WTC11 (cell line): ENCODE results near the gene AQP2. TPM values are rescaled to one million over a fixed set of nuclear protein-coding genes. Genes with fewer than 3 reads are reported as not detected.

Experiments used
- ATAC-seq: fragments of 200-7000 bp; cut with Tn5 transposase; 2 replicates; pipeline ENCODE4 v1.10.0; 2021; ENCODE audit warnings: mild to moderate bottlenecking, moderate library complexity
- CTCF ChIA-PET: fragments of 300-600 bp; sonication (Branson Sonifier 250); formaldehyde crosslinking; loops from one replicate; lab custom pipeline; 2021; ENCODE audit warnings: antibody characterized with exemption; lab: Charles Lee
- POLR2A ChIA-PET: fragments of 350-600 bp; sonication (Branson Sonifier 250); formaldehyde crosslinking; loops from one replicate; lab custom pipeline; 2021; ENCODE audit warnings: antibody characterized with exemption; lab: Charles Lee
- DNase-seq: peaks from one replicate; pipeline ENCODE4 v3.0.0; 2021; ENCODE audit warnings: low spot score
- H3K27ac Mint-ChIP-seq: 2 replicates; pipeline ENCODE4 v1.8.0; 2021; ENCODE audit warnings: mixed read lengths
- H3K27me3 Mint-ChIP-seq: 2 replicates; pipeline ENCODE4 v1.8.0; 2021; ENCODE audit warnings: low read depth, mild to moderate bottlenecking, moderate library complexity, mixed read lengths
- H3K36me3 Mint-ChIP-seq: 2 replicates; pipeline ENCODE4 v1.8.0; 2021; ENCODE audit warnings: mixed read lengths
- H3K4me1 Mint-ChIP-seq: 2 replicates; pipeline ENCODE4 v1.8.0; 2022; ENCODE audit warnings: mixed read lengths
- H3K4me3 Mint-ChIP-seq: 2 replicates; pipeline ENCODE4 v1.8.0; 2021; ENCODE audit warnings: mild to moderate bottlenecking, moderate library complexity, mixed read lengths
- H3K9me3 Mint-ChIP-seq: 2 replicates; pipeline ENCODE4 v1.8.0; 2021; ENCODE audit warnings: mixed read lengths
- CREB1 ChIP-seq: sonication (generic); formaldehyde crosslinking; IDR thresholded peaks from 2 replicates; pipeline ENCODE4 v1.8.0; 2023; ENCODE audit warnings: mild to moderate bottlenecking, missing genetic modification reagents
- CREM ChIP-seq: sonication (generic); formaldehyde crosslinking; IDR thresholded peaks from 2 replicates; pipeline ENCODE4 v1.8.1; 2022; ENCODE audit warnings: mild to moderate bottlenecking, missing genetic modification reagents, moderate library complexity
- KAT7 ChIP-seq: sonication (generic); formaldehyde crosslinking; IDR thresholded peaks from 2 replicates; pipeline ENCODE4 v1.8.1; 2023; ENCODE audit warnings: missing genetic modification reagents, mild to moderate bottlenecking, borderline replicate concordance
- MAX ChIP-seq: sonication (generic); formaldehyde crosslinking; IDR thresholded peaks from 2 replicates; pipeline ENCODE4 v1.8.0; 2022; ENCODE audit warnings: mild to moderate bottlenecking, missing genetic modification reagents
- MLX ChIP-seq: sonication (generic); formaldehyde crosslinking; IDR thresholded peaks from 2 replicates; pipeline ENCODE4 v1.8.1; 2023; ENCODE audit warnings: mild to moderate bottlenecking, missing genetic modification reagents, moderate library complexity
- NFE2L1 ChIP-seq: sonication (generic); formaldehyde crosslinking; IDR thresholded peaks from 2 replicates; pipeline ENCODE4 v1.8.1; 2023; ENCODE audit warnings: missing genetic modification reagents
- PRDM15 ChIP-seq: sonication (generic); formaldehyde crosslinking; IDR thresholded peaks from 2 replicates; pipeline ENCODE4 v1.8.0; 2022; ENCODE audit warnings: missing genetic modification reagents
- RELA ChIP-seq: sonication (generic); formaldehyde crosslinking; IDR thresholded peaks from 2 replicates; pipeline ENCODE4 v1.8.1; 2022; ENCODE audit warnings: missing genetic modification reagents, mild to moderate bottlenecking, borderline replicate concordance
- RORB ChIP-seq: fragments of 250-450 bp; sonication (Bioruptor Pico); IDR thresholded peaks from 2 replicates; pipeline ENCODE4 v1.9.0; 2021; ENCODE audit warnings: mild to moderate bottlenecking
- SMAD4 ChIP-seq: sonication (generic); formaldehyde crosslinking; IDR thresholded peaks from 2 replicates; pipeline ENCODE4 v1.8.0; 2022; ENCODE audit warnings: mild to moderate bottlenecking, missing genetic modification reagents
- SOX15 ChIP-seq: fragments of 250-450 bp; sonication (Bioruptor Pico); IDR thresholded peaks from 2 replicates; pipeline ENCODE4 v1.9.0; 2021; ENCODE audit warnings: mild to moderate bottlenecking
- TP53 ChIP-seq: sonication (generic); formaldehyde crosslinking; IDR thresholded peaks from 2 replicates; pipeline ENCODE4 v1.8.1; 2023; ENCODE audit warnings: mild to moderate bottlenecking, missing genetic modification reagents
- ZBTB21 ChIP-seq: sonication (generic); formaldehyde crosslinking; IDR thresholded peaks from 2 replicates; pipeline ENCODE4 v1.8.1; 2023; ENCODE audit warnings: mild to moderate bottlenecking, missing genetic modification reagents, borderline replicate concordance
- ZBTB43 ChIP-seq: sonication (generic); formaldehyde crosslinking; IDR thresholded peaks from 2 replicates; pipeline ENCODE4 v1.8.1; 2023; ENCODE audit warnings: mild to moderate bottlenecking, missing genetic modification reagents
- ZMAT4 ChIP-seq: fragments of 250-450 bp; sonication (Bioruptor Pico); IDR thresholded peaks from 2 replicates; pipeline ENCODE4 v1.9.0; 2021; ENCODE audit warnings: mild to moderate bottlenecking
- ZNF671 ChIP-seq: fragments of 250-450 bp; sonication (Bioruptor Pico); IDR thresholded peaks from 2 replicates; pipeline ENCODE4 v1.8.0; 2021; ENCODE audit warnings: mild to moderate bottlenecking
- ZSCAN18 ChIP-seq: fragments of 250-450 bp; sonication (Bioruptor Pico); IDR thresholded peaks from 2 replicates; pipeline ENCODE4 v2.1.2; 2022; ENCODE audit warnings: mild to moderate bottlenecking, moderate library complexity
- total RNA-seq: library from RNA; stranded (reverse); gene quantifications from 3 replicates; pipeline ENCODE4 v1.2.3, GENCODE V29; 2021

Gene AQP2
- total RNA-seq, 1 experiment from 2014 or later = not detected

- no peak for DNase-seq
- H3K27me3 Mint-ChIP-seq = no peaks in the 10 kb centered on the region
- CTCF ChIA-PET = interaction anchor here (0.5 to 8.2 kb wide), 15 partner anchors 8 to 108 kb away, joined by 3 to 120 read pairs (median 3); no protein-coding TSS in a partner anchor
- TF ChIP-seq PRDM15 (peak; percentile 81), RORB (CRISPR knock-in tag) (no peak), ZBTB43 (CRISPR knock-in tag) (no peak)
- TF ChIP-seq, all 79 proteins: peak for 1
- ATAC-seq = peak; percentile 5; the same call in 1 of the 2 replicates
- no peak overlapping the region for H3K4me3 Mint-ChIP-seq
- no peaks in the 10 kb centered on the region for H3K36me3 Mint-ChIP-seq
- POLR2A ChIA-PET = no interaction called here
- H3K4me1 Mint-ChIP-seq = peaks cover 18% of the 10 kb centered on the region
- no peak overlapping the region for H3K27ac Mint-ChIP-seq
- H3K9me3 Mint-ChIP-seq = no peaks in the 10 kb centered on the region
Observed at GRCh38 chr12:49974677-49975317, 24.3 kb downstream of the AQP2 start.

- no peak overlapping the region for H3K27ac Mint-ChIP-seq
- DNase-seq (no peak), ATAC-seq (peak; percentile 50)
- H3K4me3 Mint-ChIP-seq = no peak overlapping the region
- H3K9me3 Mint-ChIP-seq = no peaks in the 10 kb centered on the region
- POLR2A ChIA-PET = no interaction called here
- no peaks in the 10 kb centered on the region for H3K36me3 Mint-ChIP-seq
- TF ChIP-seq CREM (CRISPR knock-in tag) = no peak
- TF ChIP-seq CREB1 (CRISPR knock-in tag) = no peak
- no peak for TF ChIP-seq ZSCAN18
- no peak for TF ChIP-seq ZMAT4
- TF ChIP-seq TP53 = no peak
- no peak for TF ChIP-seq NFE2L1 (CRISPR knock-in tag)
- no peak for TF ChIP-seq MLX (CRISPR knock-in tag)
- TF ChIP-seq RELA (CRISPR knock-in tag) = no peak
- TF ChIP-seq ZBTB21 (CRISPR knock-in tag) = no peak
- no peaks in the 10 kb centered on the region for H3K27me3 Mint-ChIP-seq
- peaks cover 19% of the 10 kb centered on the region for H3K4me1 Mint-ChIP-seq
- CTCF ChIA-PET = interaction anchor here (0.7 to 8.2 kb wide), 9 partner anchors 8 to 108 kb away, joined by 3 to 120 read pairs (median 4); no protein-coding TSS in a partner anchor
Observed at GRCh38 chr12:49975318-49975761, 24.8 kb downstream of the AQP2 start.

GRCh38 chr12:49976557-49976956 is 26.0 kb downstream of the AQP2 start:
- Mint-ChIP-seq H3K9me3 (no peaks in the 10 kb centered on the region), H3K27ac (no peak overlapping the region)
- POLR2A ChIA-PET = no interaction called here
- ATAC-seq (no peak), DNase-seq (no peak)
- CTCF ChIA-PET = interaction anchor here (1.0 to 8.2 kb wide), 3 partner anchors 9 to 94 kb away, joined by 3 to 120 read pairs (median 16); no protein-coding TSS in a partner anchor
- no peak for TF ChIP-seq ZNF671 (CRISPR knock-in tag)
- no peak for TF ChIP-seq MAX (CRISPR knock-in tag)
- no peak for TF ChIP-seq SOX15 (CRISPR knock-in tag)
- TF ChIP-seq PRDM15 = no peak
- TF ChIP-seq SMAD4 (CRISPR knock-in tag) = no peak
- TF ChIP-seq KAT7 (CRISPR knock-in tag) = no peak
- TF ChIP-seq ZSCAN18 = no peak
- TF ChIP-seq, all 79 proteins: peak for 0
- Mint-ChIP-seq H3K4me3 (no peak overlapping the region), H3K4me1 (peaks cover 19% of the 10 kb centered on the region), H3K36me3 (no peaks in the 10 kb centered on the region), H3K27me3 (no peaks in the 10 kb centered on the region)
